Liver (tissue), 9 donors: ENCODE results near the gene GRID1. TPM values are rescaled to one million over a fixed set of nuclear protein-coding genes. Genes with fewer than 3 reads are reported as not detected.

Source experiments
- DNase-seq: peaks from one replicate; pipeline ENCODE4 v3.0.0-alpha.2; 2017; ENCODE audit warnings: low spot score
- H3K27ac ChIP-seq, 2 donors: one replicate each; pipeline ENCODE4 v1.7.0; 2013; ENCODE audit warnings: inconsistent platforms in 2 of 2, low read length in 2 of 2, control low read depth in 1 of 2, low read depth in 1 of 2, mild to moderate bottlenecking in 1 of 2
- H3K27me3 ChIP-seq, 4 donors: one replicate each; pipeline versions ENCODE4 v1.6.1 to v1.7.0; 2013; ENCODE audit warnings: low read length in 3 of 4, inconsistent platforms in 1 of 4, mild to moderate bottlenecking in 1 of 4, moderate library complexity in 1 of 4; ENCODE audit not compliant: control insufficient read depth in 4 of 4, insufficient read depth in 4 of 4
- H3K36me3 ChIP-seq, 4 donors: one replicate each; pipeline versions ENCODE4 v1.6.1 to v1.7.0; 2013; ENCODE audit warnings: low read length in 3 of 4, mild to moderate bottlenecking in 3 of 4, low read depth in 1 of 4, moderate library complexity in 1 of 4; ENCODE audit not compliant: control insufficient read depth in 4 of 4, insufficient read depth in 3 of 4
- H3K4me1 ChIP-seq, 4 donors: one replicate each; pipeline versions ENCODE4 v1.6.1 to v1.7.0; 2013; ENCODE audit warnings: low read length in 3 of 4, mild to moderate bottlenecking in 3 of 4, moderate library complexity in 1 of 4; ENCODE audit not compliant: control insufficient read depth in 4 of 4, insufficient read depth in 4 of 4
- H3K4me3 ChIP-seq, 3 donors: one replicate each; pipeline versions ENCODE4 v1.6.1 to v1.7.0; 2013; ENCODE audit warnings: low read length in 3 of 3, control low read depth in 1 of 3, low read depth in 1 of 3, mild to moderate bottlenecking in 1 of 3
- H3K9ac ChIP-seq, 2 donors: one replicate each; pipeline ENCODE4 v1.7.0; 2013; ENCODE audit warnings: low read length in 2 of 2, mild to moderate bottlenecking in 2 of 2, moderate library complexity in 2 of 2, control low read depth in 1 of 2, low read depth in 1 of 2
- H3K9me3 ChIP-seq, 4 donors: one replicate each; pipeline versions ENCODE4 v1.6.1 to v1.7.0; 2013; ENCODE audit warnings: low read length in 3 of 4; ENCODE audit not compliant: control insufficient read depth in 4 of 4
- EGR1 ChIP-seq, 2 donors: IDR thresholded peaks; 2 replicates each; pipeline ENCODE4 v1.6.1; 2016 to 2018; ENCODE audit warnings: antibody characterized with exemption in 2 of 2, low read depth in 2 of 2
- FOXA1 ChIP-seq: IDR thresholded peaks from 2 replicates; pipeline ENCODE4 v1.6.1; 2016; ENCODE audit warnings: antibody characterized with exemption
- FOXA2 ChIP-seq: IDR thresholded peaks from 2 replicates; pipeline ENCODE4 v1.6.1; 2016; ENCODE audit warnings: antibody characterized with exemption
- GABPA ChIP-seq, 2 donors: IDR thresholded peaks in 1 of 2; conservative IDR thresholded peaks in 1 of 2; 2 replicates each; pipeline ENCODE4 v1.6.1; 2016; ENCODE audit warnings: antibody characterized with exemption in 2 of 2, mild to moderate bottlenecking in 1 of 2, moderate library complexity in 1 of 2
- HNF4A ChIP-seq, 2 donors: conservative IDR thresholded peaks; 2 replicates each; pipeline ENCODE4 v1.6.1; 2016; ENCODE audit warnings: antibody characterized with exemption in 2 of 2, mild to moderate bottlenecking in 2 of 2
- HNF4G ChIP-seq: IDR thresholded peaks from 2 replicates; pipeline ENCODE4 v1.6.1; 2016; ENCODE audit warnings: antibody characterized with exemption
- JUND ChIP-seq, 2 donors: IDR thresholded peaks; 2 replicates each; pipeline ENCODE4 v1.6.1; 2016; ENCODE audit warnings: antibody characterized with exemption in 2 of 2
- NR2F2 ChIP-seq: IDR thresholded peaks from 2 replicates; pipeline ENCODE4 v1.6.1; 2016; ENCODE audit warnings: antibody characterized with exemption
- RAD21 ChIP-seq, 2 donors: IDR thresholded peaks; 2 replicates each; pipeline ENCODE4 v1.6.1; 2016; ENCODE audit warnings: antibody characterized with exemption in 2 of 2, mild to moderate bottlenecking in 2 of 2
- RXRA ChIP-seq, 2 donors: IDR thresholded peaks; 2 replicates each; pipeline ENCODE4 v1.6.1; 2017 to 2018; ENCODE audit warnings: antibody characterized with exemption in 2 of 2, mild to moderate bottlenecking in 1 of 2
- SP1 ChIP-seq: IDR thresholded peaks from 2 replicates; pipeline ENCODE4 v1.6.1; 2018; ENCODE audit warnings: antibody characterized with exemption, mild to moderate bottlenecking
- TAF1 ChIP-seq: conservative IDR thresholded peaks from 2 replicates; pipeline ENCODE4 v1.6.1; 2016; ENCODE audit warnings: antibody characterized with exemption, mild to moderate bottlenecking
- YY1 ChIP-seq: IDR thresholded peaks from 2 replicates; pipeline ENCODE4 v1.6.1; 2016; ENCODE audit warnings: antibody characterized with exemption, mild to moderate bottlenecking
- WGBS: extraction: QIAGEN DNeasy Blood & Tissue Kit; methylation state at CpG from one replicate; pipeline ENCODE4 v1.1.7; 2013; 5-methylcytosine and 5-hydroxymethylcytosine counted together
- polyA plus RNA-seq, 2 donors: library from polyadenylated mRNA; stranded (reverse) in 1 of 2; unstranded in 1 of 2; fragments of 200-250 nt in 1 of 2; fragments of >200 nt in 1 of 2; fragmentation: Nextera tagmentation in 1 of 2; extraction: Ambion mirVana in 1 of 2; gene quantifications; one replicate each; pipeline versions ENCODE4 v1.2.1 to v1.2.3, GENCODE V29; 2013 to 2015
- total RNA-seq, 2 donors: library from RNA; depleted of rRNA; stranded (reverse); fragments of >200 nt; gene quantifications; one replicate each; pipeline ENCODE4 v1.2.3, GENCODE V29; 2014
- TF ChIP-seq, protein P1 (sequence below): IDR thresholded peaks from 2 replicates; pipeline ENCODE4 v1.6.1; 2016; ENCODE audit warnings: antibody characterized with exemption, mild to moderate bottlenecking
- TF ChIP-seq, protein P2 (sequence below): fragments of 150-350 bp; IDR thresholded peaks from 2 replicates; pipeline ENCODE4 v1.5.1; 2017; ENCODE audit warnings: improper control_type of control experiment, low read depth, low read length; ENCODE audit not compliant: missing input control
- TF ChIP-seq, protein P3 (sequence below): IDR thresholded peaks from 2 replicates; pipeline ENCODE4 v1.6.1; 2016; ENCODE audit warnings: antibody characterized with exemption
- TF ChIP-seq, protein P4 (sequence below): IDR thresholded peaks from 2 replicates; pipeline ENCODE4 v1.6.1; 2016; ENCODE audit warnings: antibody characterized with exemption
- TF ChIP-seq, protein P5 (sequence below): IDR thresholded peaks from 2 replicates; pipeline ENCODE4 v1.6.1; 2016; ENCODE audit warnings: antibody characterized with exemption
- donor health status: healthy.
- donor health status: healthy.
- donor health status: healthy.
- donor health status: healthy.
- donor health status: healthy.

Gene GRID1
- total and polyA plus RNA-seq, 4 donors, result 0.09 to 0.17 (median 0.14) TPM; not detected in 1

DNA sequence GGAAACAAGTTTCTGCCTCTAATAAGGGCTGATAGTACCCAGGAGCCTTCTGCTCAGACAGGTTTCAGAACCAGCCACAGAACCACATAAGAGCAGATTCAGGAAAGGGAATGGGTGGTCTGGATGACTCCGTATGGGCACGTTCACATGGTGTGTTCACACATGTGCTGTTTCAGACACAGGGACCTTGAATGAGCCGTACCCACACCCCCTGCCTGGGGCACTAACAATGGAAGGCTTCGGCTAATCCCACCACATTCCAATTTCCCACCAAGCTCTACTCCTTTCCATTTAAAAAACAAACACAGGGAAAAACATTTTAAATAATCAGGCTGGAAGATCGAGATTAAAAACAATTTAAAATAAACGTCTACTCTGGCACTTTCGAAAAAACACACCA lies 217.3 kb downstream of the GRID1 start:
- H3K27me3 ChIP-seq, result no peaks in the 10 kb centered on the region
- DNase-seq, result no peak
- no peak overlapping the region for H3K4me3 ChIP-seq
- TF ChIP-seq JUND (IDR thresholded peaks at IDR 0.05) (no peak), FOXA1 (no peak), FOXA2 (no peak), RAD21 (IDR thresholded peaks at IDR 0.05) (no peak), TAF1 (no peak), HNF4A (conservative IDR thresholded peaks at IDR 0.05) (no peak), RXRA (IDR thresholded peaks at IDR 0.05) (no peak), YY1 (no peak), HNF4G (no peak), NR2F2 (no peak), SP1 (no peak), EGR1 (IDR thresholded peaks at IDR 0.05; ENCODE audit: low read depth in 2 of 2) (no peak), GABPA (IDR thresholded peaks at IDR 0.05 in 1 of 2, conservative IDR thresholded peaks at IDR 0.05 in 1 of 2) (no peak)
- TF ChIP-seq, protein P1, sequence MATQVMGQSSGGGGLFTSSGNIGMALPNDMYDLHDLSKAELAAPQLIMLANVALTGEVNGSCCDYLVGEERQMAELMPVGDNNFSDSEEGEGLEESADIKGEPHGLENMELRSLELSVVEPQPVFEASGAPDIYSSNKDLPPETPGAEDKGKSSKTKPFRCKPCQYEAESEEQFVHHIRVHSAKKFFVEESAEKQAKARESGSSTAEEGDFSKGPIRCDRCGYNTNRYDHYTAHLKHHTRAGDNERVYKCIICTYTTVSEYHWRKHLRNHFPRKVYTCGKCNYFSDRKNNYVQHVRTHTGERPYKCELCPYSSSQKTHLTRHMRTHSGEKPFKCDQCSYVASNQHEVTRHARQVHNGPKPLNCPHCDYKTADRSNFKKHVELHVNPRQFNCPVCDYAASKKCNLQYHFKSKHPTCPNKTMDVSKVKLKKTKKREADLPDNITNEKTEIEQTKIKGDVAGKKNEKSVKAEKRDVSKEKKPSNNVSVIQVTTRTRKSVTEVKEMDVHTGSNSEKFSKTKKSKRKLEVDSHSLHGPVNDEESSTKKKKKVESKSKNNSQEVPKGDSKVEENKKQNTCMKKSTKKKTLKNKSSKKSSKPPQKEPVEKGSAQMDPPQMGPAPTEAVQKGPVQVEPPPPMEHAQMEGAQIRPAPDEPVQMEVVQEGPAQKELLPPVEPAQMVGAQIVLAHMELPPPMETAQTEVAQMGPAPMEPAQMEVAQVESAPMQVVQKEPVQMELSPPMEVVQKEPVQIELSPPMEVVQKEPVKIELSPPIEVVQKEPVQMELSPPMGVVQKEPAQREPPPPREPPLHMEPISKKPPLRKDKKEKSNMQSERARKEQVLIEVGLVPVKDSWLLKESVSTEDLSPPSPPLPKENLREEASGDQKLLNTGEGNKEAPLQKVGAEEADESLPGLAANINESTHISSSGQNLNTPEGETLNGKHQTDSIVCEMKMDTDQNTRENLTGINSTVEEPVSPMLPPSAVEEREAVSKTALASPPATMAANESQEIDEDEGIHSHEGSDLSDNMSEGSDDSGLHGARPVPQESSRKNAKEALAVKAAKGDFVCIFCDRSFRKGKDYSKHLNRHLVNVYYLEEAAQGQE, result no peak
- TF ChIP-seq, protein P2, sequence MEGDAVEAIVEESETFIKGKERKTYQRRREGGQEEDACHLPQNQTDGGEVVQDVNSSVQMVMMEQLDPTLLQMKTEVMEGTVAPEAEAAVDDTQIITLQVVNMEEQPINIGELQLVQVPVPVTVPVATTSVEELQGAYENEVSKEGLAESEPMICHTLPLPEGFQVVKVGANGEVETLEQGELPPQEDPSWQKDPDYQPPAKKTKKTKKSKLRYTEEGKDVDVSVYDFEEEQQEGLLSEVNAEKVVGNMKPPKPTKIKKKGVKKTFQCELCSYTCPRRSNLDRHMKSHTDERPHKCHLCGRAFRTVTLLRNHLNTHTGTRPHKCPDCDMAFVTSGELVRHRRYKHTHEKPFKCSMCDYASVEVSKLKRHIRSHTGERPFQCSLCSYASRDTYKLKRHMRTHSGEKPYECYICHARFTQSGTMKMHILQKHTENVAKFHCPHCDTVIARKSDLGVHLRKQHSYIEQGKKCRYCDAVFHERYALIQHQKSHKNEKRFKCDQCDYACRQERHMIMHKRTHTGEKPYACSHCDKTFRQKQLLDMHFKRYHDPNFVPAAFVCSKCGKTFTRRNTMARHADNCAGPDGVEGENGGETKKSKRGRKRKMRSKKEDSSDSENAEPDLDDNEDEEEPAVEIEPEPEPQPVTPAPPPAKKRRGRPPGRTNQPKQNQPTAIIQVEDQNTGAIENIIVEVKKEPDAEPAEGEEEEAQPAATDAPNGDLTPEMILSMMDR, result no peak
- TF ChIP-seq, protein P3, sequence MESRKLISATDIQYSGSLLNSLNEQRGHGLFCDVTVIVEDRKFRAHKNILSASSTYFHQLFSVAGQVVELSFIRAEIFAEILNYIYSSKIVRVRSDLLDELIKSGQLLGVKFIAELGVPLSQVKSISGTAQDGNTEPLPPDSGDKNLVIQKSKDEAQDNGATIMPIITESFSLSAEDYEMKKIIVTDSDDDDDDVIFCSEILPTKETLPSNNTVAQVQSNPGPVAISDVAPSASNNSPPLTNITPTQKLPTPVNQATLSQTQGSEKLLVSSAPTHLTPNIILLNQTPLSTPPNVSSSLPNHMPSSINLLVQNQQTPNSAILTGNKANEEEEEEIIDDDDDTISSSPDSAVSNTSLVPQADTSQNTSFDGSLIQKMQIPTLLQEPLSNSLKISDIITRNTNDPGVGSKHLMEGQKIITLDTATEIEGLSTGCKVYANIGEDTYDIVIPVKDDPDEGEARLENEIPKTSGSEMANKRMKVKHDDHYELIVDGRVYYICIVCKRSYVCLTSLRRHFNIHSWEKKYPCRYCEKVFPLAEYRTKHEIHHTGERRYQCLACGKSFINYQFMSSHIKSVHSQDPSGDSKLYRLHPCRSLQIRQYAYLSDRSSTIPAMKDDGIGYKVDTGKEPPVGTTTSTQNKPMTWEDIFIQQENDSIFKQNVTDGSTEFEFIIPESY, result no peak
- TF ChIP-seq, protein P4, sequence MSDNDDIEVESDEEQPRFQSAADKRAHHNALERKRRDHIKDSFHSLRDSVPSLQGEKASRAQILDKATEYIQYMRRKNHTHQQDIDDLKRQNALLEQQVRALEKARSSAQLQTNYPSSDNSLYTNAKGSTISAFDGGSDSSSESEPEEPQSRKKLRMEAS, result no peak
- TF ChIP-seq, protein P5, sequence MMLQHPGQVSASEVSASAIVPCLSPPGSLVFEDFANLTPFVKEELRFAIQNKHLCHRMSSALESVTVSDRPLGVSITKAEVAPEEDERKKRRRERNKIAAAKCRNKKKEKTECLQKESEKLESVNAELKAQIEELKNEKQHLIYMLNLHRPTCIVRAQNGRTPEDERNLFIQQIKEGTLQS, result no peak
- no peak overlapping the region for H3K27ac ChIP-seq
- H3K9ac ChIP-seq, result no peak overlapping the region
- 68% methylated on average over 7 of the region's 7 CpGs for WGBS
- no peaks in the 10 kb centered on the region for H3K9me3 ChIP-seq
- H3K4me1 ChIP-seq, result no peaks in the 10 kb centered on the region
- H3K36me3 ChIP-seq, result no peaks in the 10 kb centered on the region
